ENCODE data around the gene H6PD. TPM values are rescaled to one million over a fixed set of nuclear protein-coding genes. Genes with fewer than 3 reads are reported as not detected.

H6PD gene
- total and polyA plus RNA-seq, 2 donors from 2014 or later = 5.7 to 64.3 TPM

DNA sequence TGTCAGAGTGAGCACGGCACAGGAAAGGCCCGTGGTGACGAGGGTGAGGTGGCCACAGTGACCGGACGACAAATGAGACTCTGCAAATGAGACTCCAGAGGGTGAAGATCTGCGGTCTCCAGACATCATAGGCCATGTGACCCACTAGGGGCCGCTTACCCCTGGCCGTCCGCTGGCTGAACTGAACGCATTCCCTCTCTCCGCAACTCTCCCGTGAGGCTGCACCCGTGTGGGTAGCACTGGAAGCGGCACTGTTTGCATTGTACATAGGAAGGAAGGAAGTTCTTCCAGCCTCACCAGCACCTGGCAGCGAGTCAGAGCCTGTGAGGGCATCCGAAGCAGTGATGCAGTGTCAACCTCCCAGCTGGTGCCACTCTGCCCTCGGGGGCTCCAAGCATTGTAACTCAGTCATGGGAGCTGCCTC lies 34.5 kb downstream of the H6PD start:
- H3K4me1 ChIP-seq (ENCODE audit: control insufficient read depth in 2 of 3, insufficient read depth in 2 of 3, low read depth in 1 of 3, low read length in 3 of 3) = peaks cover 0 to 2% (median 0%) of the 10 kb centered on the region in 3 donors
- peaks cover 0 to 20% (median 2%) of the 10 kb centered on the region in 3 donors for H3K36me3 ChIP-seq (ENCODE audit: control insufficient read depth in 2 of 3, insufficient read depth in 3 of 3, low read length in 3 of 3)
- no peaks in the 10 kb centered on the region for H3K27me3 ChIP-seq (ENCODE audit: control insufficient read depth, insufficient read depth, low read length)
- intact Hi-C loops (cut with DNase I) = loop anchor here (10.0 kb wide), 1 partner anchor 196 kb away; no protein-coding TSS in a partner anchor
- no peaks in the 10 kb centered on the region for H3K9me3 ChIP-seq (ENCODE audit: control insufficient read depth in 2 of 3, insufficient read depth in 1 of 3, low read length in 3 of 3)
- no peak for TF ChIP-seq CTCF (IDR thresholded peaks at IDR 0.05; ENCODE audit: borderline replicate concordance, extremely low read depth, insufficient read depth)
- no peak overlapping the region for H3K9ac ChIP-seq (ENCODE audit: low read length in 3 of 3)
- DNase-seq = peak in 4 of 5 donors; percentile 64 to 81 (median 70)
- no peak overlapping the region for H3K4me3 ChIP-seq (ENCODE audit: low read length in 3 of 3)
- no peak for FAIRE-seq
- H3K27ac ChIP-seq (ENCODE audit: low read depth in 2 of 2, low read length in 2 of 2) = no peak overlapping the region

GRCh38 chr1:9269721-9270120 lies 35.1 kb downstream of the H6PD start:
- Histone ChIP-seq H3K4me1 (ENCODE audit: control insufficient read depth in 2 of 3, insufficient read depth in 2 of 3, low read depth in 1 of 3, low read length in 3 of 3) (peaks cover 0 to 2% (median 0%) of the 10 kb centered on the region in 3 donors), H3K27me3 (ENCODE audit: control insufficient read depth, insufficient read depth, low read length) (no peaks in the 10 kb centered on the region), H3K9me3 (ENCODE audit: control insufficient read depth in 2 of 3, insufficient read depth in 1 of 3, low read length in 3 of 3) (no peaks in the 10 kb centered on the region), H3K36me3 (ENCODE audit: control insufficient read depth in 2 of 3, insufficient read depth in 3 of 3, low read length in 3 of 3) (peaks cover 0 to 15% (median 2%) of the 10 kb centered on the region in 3 donors), H3K27ac (ENCODE audit: low read depth in 2 of 2, low read length in 2 of 2) (no peak overlapping the region), H3K4me3 (ENCODE audit: low read length in 3 of 3) (no peak overlapping the region), H3K9ac (ENCODE audit: low read length in 3 of 3) (no peak overlapping the region)
- intact Hi-C loops (cut with DNase I) = loop anchor here (10.0 kb wide), 1 partner anchor 195 kb away; no protein-coding TSS in a partner anchor
- FAIRE-seq (no peak), DNase-seq (no peak)
- TF ChIP-seq CTCF (IDR thresholded peaks at IDR 0.05; ENCODE audit: borderline replicate concordance, extremely low read depth, insufficient read depth) = no peak

- no peaks in the 10 kb centered on the region for H3K27me3 ChIP-seq (ENCODE audit: control insufficient read depth, insufficient read depth, low read length)
- peak in 4 of 5 donors; percentile 59 to 76 (median 69) for DNase-seq
- H3K9ac ChIP-seq (ENCODE audit: low read length in 3 of 3) = no peak overlapping the region
- TF ChIP-seq CTCF (IDR thresholded peaks at IDR 0.05; ENCODE audit: borderline replicate concordance, extremely low read depth, insufficient read depth) = no peak
- peaks cover 0 to 2% (median 0%) of the 10 kb centered on the region in 3 donors for H3K4me1 ChIP-seq (ENCODE audit: control insufficient read depth in 2 of 3, insufficient read depth in 2 of 3, low read depth in 1 of 3, low read length in 3 of 3)
- no peak overlapping the region for H3K27ac ChIP-seq (ENCODE audit: low read depth in 2 of 2, low read length in 2 of 2)
- H3K36me3 ChIP-seq (ENCODE audit: control insufficient read depth in 2 of 3, insufficient read depth in 3 of 3, low read length in 3 of 3) = peaks cover 0 to 8% (median 0%) of the 10 kb centered on the region in 3 donors
- no peak overlapping the region for H3K4me3 ChIP-seq (ENCODE audit: low read length in 3 of 3)
- intact Hi-C loops (cut with DNase I) = no loop called here
- no peak for FAIRE-seq
- H3K9me3 ChIP-seq (ENCODE audit: control insufficient read depth in 2 of 3, insufficient read depth in 1 of 3, low read length in 3 of 3) = no peaks in the 10 kb centered on the region
Observed at GRCh38 chr1:9270290-9270883, 35.8 kb downstream of the H6PD start.
